ENCODE measurements around the gene SQSTM1. TPM values are rescaled to one million over a fixed set of nuclear protein-coding genes. Genes with fewer than 3 reads are reported as not detected.

The SQSTM1 gene
- total and polyA plus RNA-seq, 4 donors: 127 to 330 (median 256) TPM

GRCh38 chr5:179803651-179804554, 16.8 kb upstream of the SQSTM1 start:
- DNase-seq (ENCODE audit: low spot score): no peak
- Histone ChIP-seq H3K9me3 (ENCODE audit: control insufficient read depth in 4 of 4, low read length in 3 of 4) (no peaks in the 10 kb centered on the region), H3K36me3 (ENCODE audit: control insufficient read depth in 4 of 4, insufficient read depth in 3 of 4, low read depth in 1 of 4, low read length in 3 of 4) (peaks cover 12 to 19% (median 14%) of the 10 kb centered on the region in 4 donors), H3K9ac (ENCODE audit: low read depth in 1 of 2, low read length in 2 of 2) (peak overlapping the region; percentile 30 to 79), H3K27me3 (ENCODE audit: control insufficient read depth in 4 of 4, insufficient read depth in 4 of 4, low read length in 3 of 4) (no peaks in the 10 kb centered on the region), H3K27ac (ENCODE audit: low read depth in 1 of 2, low read length in 2 of 2) (peak overlapping the region; percentile 78 to 89), H3K4me3 (ENCODE audit: low read depth in 1 of 3, low read length in 3 of 3) (peak overlapping the region in 2 of 3 donors; percentile 2 to 33), H3K4me1 (ENCODE audit: control insufficient read depth in 4 of 4, insufficient read depth in 4 of 4, low read length in 3 of 4) (peaks cover 19 to 41% (median 32%) of the 10 kb centered on the region in 4 donors)
- 42% methylated on average over 18 of the region's 18 CpGs for WGBS
- TF ChIP-seq HNF4G (IDR thresholded peaks at IDR 0.05) (no peak), CTCF (IDR thresholded peaks at IDR 0.05; ENCODE audit: low read depth, low read length, missing input control) (no peak), RXRA (IDR thresholded peaks at IDR 0.05) (peak in 1 of 2 donors; percentile 15), FOXA2 (IDR thresholded peaks at IDR 0.05) (no peak), GABPA (IDR thresholded peaks at IDR 0.05 in 1 of 2, conservative IDR thresholded peaks at IDR 0.05 in 1 of 2) (no peak), TAF1 (conservative IDR thresholded peaks at IDR 0.05) (no peak), FOXA1 (IDR thresholded peaks at IDR 0.05) (no peak), SP1 (IDR thresholded peaks at IDR 0.05) (no peak), REST (IDR thresholded peaks at IDR 0.05) (no peak), NR2F2 (IDR thresholded peaks at IDR 0.05) (no peak), HNF4A (conservative IDR thresholded peaks at IDR 0.05) (peak in 1 of 2 donors; percentile 17), EGR1 (IDR thresholded peaks at IDR 0.05; ENCODE audit: low read depth in 2 of 2) (no peak), ZBTB33 (IDR thresholded peaks at IDR 0.05) (no peak)

GRCh38 chr5:179804555-179804947, 16.2 kb upstream of the SQSTM1 start:
- WGBS: 72% methylated on average over 8 of the region's 8 CpGs
- H3K36me3 ChIP-seq (ENCODE audit: control insufficient read depth in 4 of 4, insufficient read depth in 3 of 4, low read depth in 1 of 4, low read length in 3 of 4): peaks cover 6 to 15% (median 7%) of the 10 kb centered on the region in 4 donors
- peak overlapping the region; percentile 78 to 89 for H3K27ac ChIP-seq (ENCODE audit: low read depth in 1 of 2, low read length in 2 of 2)
- H3K9me3 ChIP-seq (ENCODE audit: control insufficient read depth in 4 of 4, low read length in 3 of 4): no peaks in the 10 kb centered on the region
- peak overlapping the region in 1 of 2 donors; percentile 79 for H3K9ac ChIP-seq (ENCODE audit: low read depth in 1 of 2, low read length in 2 of 2)
- no peak for DNase-seq (ENCODE audit: low spot score)
- H3K27me3 ChIP-seq (ENCODE audit: control insufficient read depth in 4 of 4, insufficient read depth in 4 of 4, low read length in 3 of 4): no peaks in the 10 kb centered on the region
- H3K4me3 ChIP-seq (ENCODE audit: low read depth in 1 of 3, low read length in 3 of 3): peak overlapping the region in 2 of 3 donors; percentile 79 to 98
- H3K4me1 ChIP-seq (ENCODE audit: control insufficient read depth in 4 of 4, insufficient read depth in 4 of 4, low read length in 3 of 4): peaks cover 19 to 41% (median 32%) of the 10 kb centered on the region in 4 donors
- TF ChIP-seq ZBTB33 (IDR thresholded peaks at IDR 0.05): no peak
- no peak for TF ChIP-seq JUND (IDR thresholded peaks at IDR 0.05)
- no peak for TF ChIP-seq RAD21 (IDR thresholded peaks at IDR 0.05)
- TF ChIP-seq FOXA1 (IDR thresholded peaks at IDR 0.05): no peak
- TF ChIP-seq CTCF (IDR thresholded peaks at IDR 0.05; ENCODE audit: low read depth, low read length, missing input control): no peak
- TF ChIP-seq SP1 (IDR thresholded peaks at IDR 0.05): no peak

All from liver (tissue), 9 donors.